ENCODE measurements around the gene GRIK5. TPM values are rescaled to one million over a fixed set of nuclear protein-coding genes. Genes with fewer than 3 reads are reported as not detected.

The GRIK5 gene
- total and polyA plus RNA-seq, 2 experiments from 2014 or later = 0.50 to 0.60 TPM

GRCh38 chr19:42062381-42062780 is 7.6 kb downstream of the GRIK5 start:
- DNase-seq (ENCODE audit: low spot score) = no peak
- H3K27me3 ChIP-seq = peaks cover 11% of the 10 kb centered on the region
- TF ChIP-seq EZH2phosphoT487 (IDR thresholded peaks at IDR 0.05; ENCODE audit: low read depth, severe bottlenecking, unreplicated experiment) = no peak
- TF ChIP-seq EZH2 (IDR thresholded peaks at IDR 0.05; ENCODE audit: borderline replicate concordance) = no peak
- no peak for TF ChIP-seq CTCF (IDR thresholded peaks at IDR 0.05; ENCODE audit: poor library complexity)
- H3K27ac ChIP-seq = no peak overlapping the region
- no peak overlapping the region for H3K4me2 ChIP-seq
- H4K20me1 ChIP-seq (ENCODE audit: insufficient read depth, poor library complexity, severe bottlenecking) = no peaks in the 10 kb centered on the region
- H3K9me2 ChIP-seq (replicated peaks; ENCODE audit: insufficient read depth) = no peaks in the 10 kb centered on the region
- no peaks in the 10 kb centered on the region for H3K79me2 ChIP-seq
- H3K4me3 ChIP-seq = no peak overlapping the region
- no peaks in the 10 kb centered on the region for H3K4me1 ChIP-seq (ENCODE audit: insufficient read depth)
- WGBS (ENCODE audit: low lambda C conversion rate, missing lambda C conversion rate) = 96% methylated on average over 16 of the region's 16 CpGs
- H3K9me3 ChIP-seq (ENCODE audit: low read depth) = no peaks in the 10 kb centered on the region
- no peak overlapping the region for H2AFZ ChIP-seq
- no peaks in the 10 kb centered on the region for H3K36me3 ChIP-seq (replicated peaks; ENCODE audit: insufficient read depth, low read depth)

DNA sequence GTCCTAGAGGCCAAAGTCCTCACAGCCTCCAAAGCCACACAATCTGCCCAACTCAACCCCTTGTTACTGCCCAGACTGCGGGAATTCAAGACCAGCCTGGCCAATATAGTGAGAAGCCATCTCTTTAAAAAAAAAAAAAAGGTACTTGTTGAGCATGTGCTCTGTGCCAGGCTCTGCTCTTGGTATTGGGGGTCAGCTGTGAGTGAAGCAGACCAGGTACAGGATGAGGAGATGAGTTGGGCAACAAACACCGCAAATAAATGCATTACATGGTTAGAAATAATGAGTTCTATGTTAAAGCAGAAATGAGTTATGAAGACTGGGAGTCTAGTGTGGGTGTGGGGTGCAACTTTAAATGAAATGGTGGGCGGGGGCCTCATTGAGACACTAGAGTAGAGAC is 9.9 kb downstream of the GRIK5 start:
- H4K20me1 ChIP-seq (ENCODE audit: insufficient read depth, poor library complexity, severe bottlenecking) = no peaks in the 10 kb centered on the region
- no peak for DNase-seq (ENCODE audit: low spot score)
- 94% methylated on average over 3 of the region's 3 CpGs for whole genome bisulfite sequencing (ENCODE audit: low lambda C conversion rate, missing lambda C conversion rate)
- TF ChIP-seq EZH2phosphoT487 (IDR thresholded peaks at IDR 0.05; ENCODE audit: low read depth, severe bottlenecking, unreplicated experiment) (no peak), EZH2 (IDR thresholded peaks at IDR 0.05; ENCODE audit: borderline replicate concordance) (no peak), CTCF (IDR thresholded peaks at IDR 0.05; ENCODE audit: poor library complexity) (no peak)
- no peak overlapping the region for H3K4me3 ChIP-seq
- no peak overlapping the region for H3K27ac ChIP-seq
- H2AFZ ChIP-seq = no peak overlapping the region
- no peak overlapping the region for H3K4me2 ChIP-seq
- no peaks in the 10 kb centered on the region for H3K9me2 ChIP-seq (replicated peaks; ENCODE audit: insufficient read depth)
- no peaks in the 10 kb centered on the region for H3K27me3 ChIP-seq
- H3K9me3 ChIP-seq (ENCODE audit: low read depth) = no peaks in the 10 kb centered on the region
- no peaks in the 10 kb centered on the region for H3K4me1 ChIP-seq (ENCODE audit: insufficient read depth)
- H3K36me3 ChIP-seq (replicated peaks; ENCODE audit: insufficient read depth, low read depth) = no peaks in the 10 kb centered on the region
- H3K79me2 ChIP-seq = no peaks in the 10 kb centered on the region

GRCh38 chr19:42059196-42059595 is 10.8 kb downstream of the GRIK5 start:
- no peak for TF ChIP-seq EZH2 (IDR thresholded peaks at IDR 0.05; ENCODE audit: borderline replicate concordance)
- no peak for TF ChIP-seq EZH2phosphoT487 (IDR thresholded peaks at IDR 0.05; ENCODE audit: low read depth, severe bottlenecking, unreplicated experiment)
- no peak for TF ChIP-seq CTCF (IDR thresholded peaks at IDR 0.05; ENCODE audit: poor library complexity)
- no peaks in the 10 kb centered on the region for H4K20me1 ChIP-seq (ENCODE audit: insufficient read depth, poor library complexity, severe bottlenecking)
- H3K4me2 ChIP-seq = no peak overlapping the region
- H3K4me1 ChIP-seq (ENCODE audit: insufficient read depth) = no peaks in the 10 kb centered on the region
- no peak overlapping the region for H3K27ac ChIP-seq
- DNase-seq (ENCODE audit: low spot score) = no peak
- H3K36me3 ChIP-seq (replicated peaks; ENCODE audit: insufficient read depth, low read depth) = no peaks in the 10 kb centered on the region
- no peaks in the 10 kb centered on the region for H3K9me3 ChIP-seq (ENCODE audit: low read depth)
- H3K4me3 ChIP-seq = no peak overlapping the region
- H3K9me2 ChIP-seq (replicated peaks; ENCODE audit: insufficient read depth) = no peaks in the 10 kb centered on the region
- WGBS (ENCODE audit: low lambda C conversion rate, missing lambda C conversion rate) = 92% methylated on average over 13 of the region's 13 CpGs
- no peaks in the 10 kb centered on the region for H3K27me3 ChIP-seq
- no peaks in the 10 kb centered on the region for H3K79me2 ChIP-seq
- H2AFZ ChIP-seq = no peak overlapping the region

GRCh38 chr19:42057846-42058245 is 12.2 kb downstream of the GRIK5 start:
- Histone ChIP-seq H3K4me1 (ENCODE audit: insufficient read depth) (no peaks in the 10 kb centered on the region), H2AFZ (no peak overlapping the region), H3K4me3 (no peak overlapping the region), H3K36me3 (replicated peaks; ENCODE audit: insufficient read depth, low read depth) (no peaks in the 10 kb centered on the region), H3K27me3 (no peaks in the 10 kb centered on the region), H3K9me3 (ENCODE audit: low read depth) (no peaks in the 10 kb centered on the region), H3K27ac (no peak overlapping the region), H3K79me2 (no peaks in the 10 kb centered on the region), H3K4me2 (no peak overlapping the region), H4K20me1 (ENCODE audit: insufficient read depth, poor library complexity, severe bottlenecking) (no peaks in the 10 kb centered on the region), H3K9me2 (replicated peaks; ENCODE audit: insufficient read depth) (no peaks in the 10 kb centered on the region)
- WGBS (ENCODE audit: low lambda C conversion rate, missing lambda C conversion rate) = 77% methylated on average over 7 of the region's 7 CpGs
- DNase-seq (ENCODE audit: low spot score) = no peak
- TF ChIP-seq EZH2 (IDR thresholded peaks at IDR 0.05; ENCODE audit: borderline replicate concordance) (no peak), CTCF (IDR thresholded peaks at IDR 0.05; ENCODE audit: poor library complexity) (no peak), EZH2phosphoT487 (IDR thresholded peaks at IDR 0.05; ENCODE audit: low read depth, severe bottlenecking, unreplicated experiment) (no peak)
